ENCODE data around the gene CLEC1B. TPM values are rescaled to one million over a fixed set of nuclear protein-coding genes. Genes with fewer than 3 reads are reported as not detected.
"Not testable (repeated sequence)": the region's sequence is repeated elsewhere in the genome, so short reads cannot be mapped to it uniquely, and the experiment has no call there.

Gene CLEC1B
- total RNA-seq, 6 experiments from 2014 or later = not detected

- Mint-ChIP-seq H3K27me3 (ENCODE audit: insufficient read depth) (peaks cover 10% of the 10 kb centered on the region; the same call in 1 of the 2 replicates), H3K9me3 (peaks cover 8% of the 10 kb centered on the region), H3K4me3 (no peak overlapping the region), H3K4me1 (ENCODE audit: low read depth) (no peaks in the 10 kb centered on the region), H3K36me3 (ENCODE audit: low read depth) (no peaks in the 10 kb centered on the region), H3K27ac (no peak overlapping the region)
- TF ChIP-seq CTCF (IDR thresholded peaks at IDR 0.05) = no peak
- DNase-seq = no peak
These were observed 23.3 kb downstream of the CLEC1B start for GRCh38 chr12:9975614-9976013.

- H3K9me3 Mint-ChIP-seq; H3K36me3 Mint-ChIP-seq (ENCODE audit: low read depth); H3K4me1 Mint-ChIP-seq (ENCODE audit: low read depth); DNase-seq; H3K27ac Mint-ChIP-seq; H3K4me3 Mint-ChIP-seq: not testable (repeated sequence)
- peaks cover 10% of the 10 kb centered on the region; the same call in 1 of the 2 replicates for H3K27me3 Mint-ChIP-seq (ENCODE audit: insufficient read depth)
These were observed 24.2 kb downstream of the CLEC1B start for GRCh38 chr12:9974731-9975130.

GRCh38 chr12:9973949-9974348 is 25.0 kb downstream of the CLEC1B start:
- no peaks in the 10 kb centered on the region for H3K4me1 Mint-ChIP-seq (ENCODE audit: low read depth)

GRCh38 chr12:9971181-9971580 is 27.7 kb downstream of the CLEC1B start, which contains the start of gene CLEC12A:
TSS of gene CLEC12A (plus strand) at chr12:9971409. CDS start at chr12:9971597, 188 bp downstream.
- Mint-ChIP-seq H3K4me3 (no peak within 1 kb of the TSS), H3K27ac (no peak within 1 kb of the TSS), H3K4me1 (ENCODE audit: low read depth) (no peaks in the 10 kb centered on the region), H3K36me3 (ENCODE audit: low read depth) (no peaks in the 10 kb centered on the region), H3K27me3 (ENCODE audit: insufficient read depth) (peaks cover 26% of the 10 kb centered on the region), H3K9me3 (peaks cover 8% of the 10 kb centered on the region)
- TF ChIP-seq CTCF (IDR thresholded peaks at IDR 0.05) = no peak
- no peak for DNase-seq

More at GRCh38 chr12:9973949-9974348, 25.0 kb downstream of the CLEC1B start:
- H3K27ac Mint-ChIP-seq = no peak overlapping the region
- no peak overlapping the region for H3K4me3 Mint-ChIP-seq
- peaks cover 8% of the 10 kb centered on the region for H3K9me3 Mint-ChIP-seq
- TF ChIP-seq CTCF (IDR thresholded peaks at IDR 0.05) = no peak
- H3K27me3 Mint-ChIP-seq (ENCODE audit: insufficient read depth) = peaks cover 10% of the 10 kb centered on the region; the same call in 1 of the 2 replicates
- DNase-seq = no peak
- H3K36me3 Mint-ChIP-seq (ENCODE audit: low read depth) = no peaks in the 10 kb centered on the region

GRCh38 chr12:9969673-9970072 is 29.2 kb downstream of the CLEC1B start:
- Mint-ChIP-seq H3K27me3 (ENCODE audit: insufficient read depth) (peaks cover 23% of the 10 kb centered on the region), H3K4me1 (ENCODE audit: low read depth) (no peaks in the 10 kb centered on the region), H3K27ac (no peak overlapping the region), H3K9me3 (no peaks in the 10 kb centered on the region), H3K36me3 (ENCODE audit: low read depth) (no peaks in the 10 kb centered on the region), H3K4me3 (no peak overlapping the region)
- no peak for TF ChIP-seq CTCF (IDR thresholded peaks at IDR 0.05)
- no peak for DNase-seq

- no peak overlapping the region for H3K27ac Mint-ChIP-seq
- H3K9me3 Mint-ChIP-seq = no peaks in the 10 kb centered on the region
- no peaks in the 10 kb centered on the region for H3K4me1 Mint-ChIP-seq (ENCODE audit: low read depth)
- TF ChIP-seq CTCF (IDR thresholded peaks at IDR 0.05) = no peak
- H3K4me3 Mint-ChIP-seq = no peak overlapping the region
- H3K36me3 Mint-ChIP-seq (ENCODE audit: low read depth) = no peaks in the 10 kb centered on the region
- DNase-seq = no peak
- H3K27me3 Mint-ChIP-seq (ENCODE audit: insufficient read depth) = peaks cover 7% of the 10 kb centered on the region
These were observed 37.0 kb downstream of the CLEC1B start for GRCh38 chr12:9961901-9962300.
